Neural cell (in vitro differentiated cells): ENCODE results near the gene DBNDD1. TPM values are rescaled to one million over a fixed set of nuclear protein-coding genes. Genes with fewer than 3 reads are reported as not detected.

Experiments
- H2AFZ ChIP-seq: fragments of 200-600, 300-800 bp; sonication (generic), shearing (Covaris generic); 2 replicates; pipeline ENCODE4 v1.6.0; 2014; ENCODE audit warnings: low read depth, mild to moderate bottlenecking, antibody characterized with exemption, low read length, moderate library complexity
- H3F3A ChIP-seq: fragments of 200-600 bp; shearing (Covaris generic); 2 replicates; pipeline ENCODE4 v1.6.1; 2016; ENCODE audit warnings: mild to moderate bottlenecking, moderate library complexity, mixed read lengths, antibody characterized with exemption, low read length; ENCODE audit not compliant: insufficient read depth, poor library complexity, severe bottlenecking
- H3K27ac ChIP-seq: fragments of 200-600, 300-800 bp; sonication (generic), shearing (Covaris generic); 2 replicates; pipeline ENCODE4 v1.5.1; 2014; ENCODE audit warnings: mild to moderate bottlenecking, low read length, moderate library complexity
- H3K27me3 ChIP-seq: fragments of 300-800, 200-600 bp; sonication (generic), shearing (Covaris generic); 2 replicates; pipeline ENCODE4 v1.6.0; 2014; ENCODE audit warnings: mild to moderate bottlenecking, low read depth, low read length, moderate library complexity; ENCODE audit not compliant: insufficient read depth
- H3K36me3 ChIP-seq: fragments of 300-800, 200-600 bp; sonication (generic), shearing (Covaris generic); 2 replicates; pipeline ENCODE4 v1.5.1; 2014; ENCODE audit warnings: mild to moderate bottlenecking, antibody characterized with exemption, low read length, moderate library complexity; ENCODE audit not compliant: insufficient read depth
- H3K4me2 ChIP-seq: fragments of 300-800, 200-600 bp; sonication (generic), shearing (Covaris generic); 2 replicates; pipeline ENCODE4 v1.6.0; 2014; ENCODE audit warnings: mild to moderate bottlenecking, low read length
- H3K4me3 ChIP-seq: fragments of 300-800, 200-600 bp; sonication (generic), shearing (Covaris generic); 2 replicates; pipeline ENCODE4 v1.5.1; 2014; ENCODE audit warnings: mild to moderate bottlenecking, low read length, moderate library complexity
- H3K79me2 ChIP-seq: fragments of 200-600 bp; shearing (Covaris generic); replicated peaks from 2 replicates; pipeline ENCODE4 v1.6.0; 2014; ENCODE audit warnings: mild to moderate bottlenecking, low read length, moderate library complexity; ENCODE audit not compliant: insufficient read depth
- H3K9ac ChIP-seq: fragments of 300-800, 200-600 bp; sonication (generic), shearing (Covaris generic); 2 replicates; pipeline ENCODE4 v1.6.1; 2016; ENCODE audit warnings: mild to moderate bottlenecking, low read length, mixed read lengths
- H3K9me2 ChIP-seq: fragments of 200-600 bp; shearing (Covaris generic); 2 replicates; pipeline ENCODE4 v1.6.1; 2016; ENCODE audit warnings: mild to moderate bottlenecking, low read length, mixed read lengths; ENCODE audit not compliant: insufficient read depth
- H3K9me3 ChIP-seq: fragments of 200-600, 300-800 bp; sonication (generic), shearing (Covaris generic); 2 replicates; pipeline ENCODE4 v1.6.1; 2016; ENCODE audit warnings: mild to moderate bottlenecking, mixed run types, low read length, moderate library complexity, mixed read lengths
- H4K20me1 ChIP-seq: fragments of 200-600 bp; shearing (Covaris generic); 2 replicates; pipeline ENCODE4 v1.6.1; 2016; ENCODE audit warnings: mild to moderate bottlenecking, mixed run types; ENCODE audit not compliant: insufficient read depth
- CTCF ChIP-seq: fragments of 450-650 bp; IDR thresholded peaks from 2 replicates; pipeline ENCODE4 v1.5.1; 2014; ENCODE audit warnings: antibody characterized with exemption, mild to moderate bottlenecking, moderate library complexity; ENCODE audit not compliant: poor library complexity, severe bottlenecking
- EP300 ChIP-seq: fragments of 450-650 bp; conservative IDR thresholded peaks from 2 replicates; pipeline ENCODE4 v1.6.1; 2014; ENCODE audit warnings: antibody characterized with exemption, mild to moderate bottlenecking, moderate library complexity; ENCODE audit not compliant: poor library complexity, severe bottlenecking
- EZH2 ChIP-seq: fragments of 200-600, 300-800 bp; shearing (Covaris generic), sonication (generic); IDR thresholded peaks from 2 replicates; pipeline ENCODE4 v1.6.1; 2014; ENCODE audit warnings: antibody characterized with exemption, low read length, borderline replicate concordance, mild to moderate bottlenecking; ENCODE audit not compliant: insufficient read depth, poor library complexity, severe bottlenecking
- MXI1 ChIP-seq: fragments of 450-650 bp; conservative IDR thresholded peaks from 2 replicates; pipeline ENCODE4 v1.6.1; 2014; ENCODE audit warnings: antibody characterized with exemption, mild to moderate bottlenecking; ENCODE audit not compliant: poor library complexity, severe bottlenecking
- POLR2AphosphoS5 ChIP-seq: IDR thresholded peaks from 2 replicates; pipeline ENCODE4 v1.6.1; 2012
- RAD21 ChIP-seq: fragments of 450-650 bp; conservative IDR thresholded peaks from 2 replicates; pipeline ENCODE4 v1.6.1; 2014; ENCODE audit warnings: antibody characterized with exemption, mild to moderate bottlenecking, moderate library complexity
- REST ChIP-seq: IDR thresholded peaks from 2 replicates; pipeline ENCODE4 v1.6.1; 2012; ENCODE audit warnings: borderline replicate concordance
- SMC3 ChIP-seq: fragments of 450-650 bp; conservative IDR thresholded peaks from 2 replicates; pipeline ENCODE4 v1.6.1; 2014; ENCODE audit warnings: antibody characterized with exemption, mild to moderate bottlenecking, moderate library complexity; ENCODE audit not compliant: poor library complexity
- TAF1 ChIP-seq: IDR thresholded peaks from 2 replicates; pipeline ENCODE4 v1.6.1; 2012; ENCODE audit warnings: low read depth
- polyA plus RNA-seq: library from polyadenylated mRNA; depleted of rRNA; stranded (reverse); fragments of >200 nt; gene quantifications from 2 replicates; pipeline ENCODE4 v1.2.3, GENCODE V29; 2014

The DBNDD1 gene
- polyA plus RNA-seq, 1 donor from 2014 or later, result 15.4 TPM

- no peaks in the 10 kb centered on the region for H4K20me1 ChIP-seq
Observed at GRCh38 chr16:90011508-90011819, 7.8 kb downstream of the DBNDD1 start.

GRCh38 chr16:90010676-90011507, 8.4 kb downstream of the DBNDD1 start:
- TF ChIP-seq EP300, result no peak
- TF ChIP-seq POLR2AphosphoS5, result no peak
- no peak for TF ChIP-seq TAF1
- no peak for TF ChIP-seq SMC3
- no peak for TF ChIP-seq CTCF
- TF ChIP-seq REST, result no peak
- H3K79me2 ChIP-seq, result no peaks in the 10 kb centered on the region
- no peaks in the 10 kb centered on the region for H3F3A ChIP-seq
- H3K4me2 ChIP-seq, result no peak overlapping the region
- no peaks in the 10 kb centered on the region for H3K27me3 ChIP-seq
- no peaks in the 10 kb centered on the region for H3K36me3 ChIP-seq
- H4K20me1 ChIP-seq, result no peaks in the 10 kb centered on the region
- H3K9me3 ChIP-seq, result no peaks in the 10 kb centered on the region
- no peak overlapping the region for H3K9ac ChIP-seq
- H3K27ac ChIP-seq, result no peak overlapping the region
- no peak overlapping the region for H3K4me3 ChIP-seq
- H2AFZ ChIP-seq, result no peak overlapping the region
- H3K9me2 ChIP-seq, result no peaks in the 10 kb centered on the region

More at GRCh38 chr16:90011508-90011819, 7.8 kb downstream of the DBNDD1 start:
- no peaks in the 10 kb centered on the region for H3K27me3 ChIP-seq
- no peak for TF ChIP-seq EZH2
- no peak for TF ChIP-seq MXI1
- no peak for TF ChIP-seq SMC3
- no peak for TF ChIP-seq REST
- no peak for TF ChIP-seq RAD21
- no peak overlapping the region for H2AFZ ChIP-seq
- no peak overlapping the region for H3K4me2 ChIP-seq
- no peaks in the 10 kb centered on the region for H3F3A ChIP-seq
- no peaks in the 10 kb centered on the region for H3K9me3 ChIP-seq
- no peaks in the 10 kb centered on the region for H3K9me2 ChIP-seq
- H3K27ac ChIP-seq, result no peak overlapping the region
- no peaks in the 10 kb centered on the region for H3K79me2 ChIP-seq
- no peaks in the 10 kb centered on the region for H3K36me3 ChIP-seq
- no peak overlapping the region for H3K9ac ChIP-seq
- no peak overlapping the region for H3K4me3 ChIP-seq
